ENCODE measurements around the gene MTCH1. TPM values are rescaled to one million over a fixed set of nuclear protein-coding genes. Genes with fewer than 3 reads are reported as not detected.

The MTCH1 gene
- total RNA-seq, 1 experiment from 2014 or later: 161 TPM

GRCh38 chr6:37015532-37015931, 29.5 kb upstream of the MTCH1 start:
- POLR2A ChIA-PET: no interaction called here
- Histone ChIP-seq H2AFZ (ENCODE audit: low read depth, low read length, poor library complexity, severe bottlenecking) (no peak overlapping the region), H3K27ac (ENCODE audit: low read depth, low read length) (no peak overlapping the region), H3K9me2 (ENCODE audit: insufficient read depth) (no peaks in the 10 kb centered on the region), H3K4me2 (ENCODE audit: low read length) (no peak overlapping the region), H3K9me3 (ENCODE audit: control insufficient read depth in 1 of 2, insufficient read depth in 1 of 2, low read depth in 1 of 2, low read length in 2 of 2) (no peaks in the 10 kb centered on the region), H3K36me3 (ENCODE audit: control insufficient read depth in 1 of 2, insufficient read depth in 2 of 2, low read length in 2 of 2) (no peaks in the 10 kb centered on the region), H3K9ac (ENCODE audit: low read length) (no peak overlapping the region), H3K27me3 (ENCODE audit: insufficient read depth, low read length) (no peaks in the 10 kb centered on the region), H4K20me1 (ENCODE audit: insufficient read depth) (no peaks in the 10 kb centered on the region), H3K4me1 (ENCODE audit: control insufficient read depth in 1 of 2, insufficient read depth in 2 of 2, low read length in 2 of 2) (peaks cover 11 to 20% of the 10 kb centered on the region in 2 experiments), H3K4me3 (replicated peaks in 1 of 2; ENCODE audit: low read depth in 1 of 2, low read length in 2 of 2) (no peak overlapping the region), H3K79me2 (ENCODE audit: insufficient read depth, low read length) (no peaks in the 10 kb centered on the region)
- intact Hi-C loops (cut with micrococcal nuclease): loop anchor here (5.0 kb wide), 1 partner anchor 292 kb away; no protein-coding TSS in a partner anchor
- RAD21 ChIA-PET (ENCODE audit: low non-redundant PET in 1 of 2, low total read pairs in 2 of 2, uncharacterized antibody in 2 of 2, unreplicated experiment in 2 of 2): no interaction called here
- BruUV-seq (replicated peaks): no TSS peak
- ATAC-seq (no peak), DNase-seq (ENCODE audit: low read depth, low spot score) (no peak)
- TF ChIP-seq ZFX (IDR thresholded peaks at IDR 0.05): no peak
- TF ChIP-seq SP1 (IDR thresholded peaks at IDR 0.05; ENCODE audit: low read depth): no peak
- TF ChIP-seq RAD21 (IDR thresholded peaks at IDR 0.05; ENCODE audit: low read depth): no peak
- no peak for TF ChIP-seq REST (IDR thresholded peaks at IDR 0.05; ENCODE audit: low read depth)
- no peak for TF ChIP-seq ZNF274 (IDR thresholded peaks at IDR 0.05; ENCODE audit: low read depth, low read length)
- TF ChIP-seq JUND (IDR thresholded peaks at IDR 0.05): no peak
- TF ChIP-seq CEBPB (IDR thresholded peaks at IDR 0.05; ENCODE audit: low read depth): no peak
- CTCF ChIA-PET: no interaction called here

GRCh38 chr6:37014667-37015066, 28.7 kb upstream of the MTCH1 start:
- ChIA-PET RAD21 (ENCODE audit: low non-redundant PET in 1 of 2, low total read pairs in 2 of 2, uncharacterized antibody in 2 of 2, unreplicated experiment in 2 of 2) (no interaction called here), CTCF (no interaction called here), POLR2A (no interaction called here)
- Histone ChIP-seq H3K4me1 (ENCODE audit: control insufficient read depth in 1 of 2, insufficient read depth in 2 of 2, low read length in 2 of 2) (peaks cover 11 to 20% of the 10 kb centered on the region in 2 experiments), H3K9me3 (ENCODE audit: control insufficient read depth in 1 of 2, insufficient read depth in 1 of 2, low read depth in 1 of 2, low read length in 2 of 2) (no peaks in the 10 kb centered on the region), H3K36me3 (ENCODE audit: control insufficient read depth in 1 of 2, insufficient read depth in 2 of 2, low read length in 2 of 2) (no peaks in the 10 kb centered on the region), H3K9me2 (ENCODE audit: insufficient read depth) (no peaks in the 10 kb centered on the region), H4K20me1 (ENCODE audit: insufficient read depth) (no peaks in the 10 kb centered on the region), H3K4me3 (replicated peaks in 1 of 2; ENCODE audit: low read depth in 1 of 2, low read length in 2 of 2) (no peak overlapping the region), H3K4me2 (ENCODE audit: low read length) (no peak overlapping the region), H2AFZ (ENCODE audit: low read depth, low read length, poor library complexity, severe bottlenecking) (no peak overlapping the region), H3K9ac (ENCODE audit: low read length) (no peak overlapping the region), H3K79me2 (ENCODE audit: insufficient read depth, low read length) (no peaks in the 10 kb centered on the region), H3K27me3 (ENCODE audit: insufficient read depth, low read length) (no peaks in the 10 kb centered on the region), H3K27ac (ENCODE audit: low read depth, low read length) (no peak overlapping the region)
- DNase-seq (ENCODE audit: low read depth, low spot score) (no peak), ATAC-seq (no peak)
- intact Hi-C loops (cut with micrococcal nuclease): loop anchor here (5.0 kb wide), 1 partner anchor 293 kb away; no protein-coding TSS in a partner anchor
- TF ChIP-seq EZH2 (IDR thresholded peaks at IDR 0.05): no peak
- no peak for TF ChIP-seq POLR2A (IDR thresholded peaks at IDR 0.05; ENCODE audit: borderline replicate concordance, extremely low read depth, insufficient read depth, insufficient read length)
- TF ChIP-seq CBX3 (IDR thresholded peaks at IDR 0.05; ENCODE audit: low read depth): no peak
- TF ChIP-seq ZBTB33 (IDR thresholded peaks at IDR 0.05; ENCODE audit: extremely low read depth, insufficient replicate concordance, low read length): no peak
- no TSS peak for BruUV-seq (replicated peaks)

All from HCT116 (cell line).